Measurements from ENCODE around the gene ZNF580.

Gene ZNF580

GRCh38 chr19:55624109-55625003 lies 16.4 kb upstream of the ZNF580 start, which contains the start of gene ZNF784:
Gene ZNF784 (minus strand): TSS chr19:55624566. CDS start chr19:55624561, 5 bp downstream.
- DNase-seq (ENCODE audit: low read depth): peak; percentile 86

DNA sequence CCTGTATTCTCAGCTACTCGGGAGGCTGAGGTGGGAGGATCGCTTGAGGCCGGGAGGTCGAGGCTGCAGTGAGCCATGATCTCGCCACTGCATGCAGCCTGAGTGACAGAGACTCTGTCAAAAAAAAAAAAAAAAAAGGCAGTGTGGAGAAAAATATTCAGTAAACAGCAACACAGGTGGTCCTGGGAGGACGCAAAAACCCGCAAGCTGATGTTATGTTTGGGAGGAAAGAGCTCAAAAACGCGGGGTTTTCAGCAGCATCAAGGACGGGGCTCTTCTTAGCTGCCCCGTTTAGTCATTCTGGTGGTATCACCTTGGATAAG lies 15.8 kb upstream of the ZNF580 start:
- DNase-seq (ENCODE audit: low read depth): no peak

DNA sequence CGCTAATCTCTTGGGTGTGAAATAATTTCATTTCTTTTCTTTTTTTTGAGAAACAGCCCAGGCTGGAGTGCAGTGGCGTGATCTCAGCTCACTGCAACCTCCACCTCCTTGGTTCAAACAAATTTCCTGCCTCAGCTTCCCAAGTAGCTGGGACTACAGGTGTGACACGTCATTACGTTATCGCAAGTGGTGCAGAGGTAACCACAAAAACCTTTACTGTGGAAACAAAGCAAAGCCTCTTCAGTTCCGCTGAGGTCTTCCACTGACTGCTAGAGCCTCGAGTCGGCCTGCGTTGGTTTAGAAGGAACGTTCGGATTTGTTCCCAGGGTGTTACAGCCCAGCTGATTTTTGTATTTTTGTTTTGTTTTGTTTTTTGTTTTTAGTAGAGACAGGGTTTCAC lies 14.5 kb upstream of the ZNF580 start:
- DNase-seq (ENCODE audit: low read depth): no peak

DNA sequence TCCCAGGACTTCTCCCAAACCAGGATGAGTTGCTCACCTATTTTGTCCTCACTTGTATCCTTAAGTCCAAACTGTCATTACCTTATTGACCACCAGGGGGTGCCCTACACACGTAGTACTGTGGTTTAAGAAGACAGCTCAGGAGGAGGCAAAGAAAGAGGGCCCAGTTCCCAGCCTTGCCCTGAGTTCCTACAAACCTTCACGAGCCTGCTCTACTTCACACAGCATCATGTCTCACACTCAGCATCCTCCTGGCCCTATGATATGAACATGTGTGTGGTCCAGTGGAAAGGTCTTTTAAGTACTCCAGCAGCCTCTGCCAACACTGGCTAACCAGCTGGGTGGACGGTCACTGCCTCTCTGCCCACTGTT lies 8.4 kb upstream of the ZNF580 start:
- peak; percentile 50 for DNase-seq (ENCODE audit: low read depth)

DNA sequence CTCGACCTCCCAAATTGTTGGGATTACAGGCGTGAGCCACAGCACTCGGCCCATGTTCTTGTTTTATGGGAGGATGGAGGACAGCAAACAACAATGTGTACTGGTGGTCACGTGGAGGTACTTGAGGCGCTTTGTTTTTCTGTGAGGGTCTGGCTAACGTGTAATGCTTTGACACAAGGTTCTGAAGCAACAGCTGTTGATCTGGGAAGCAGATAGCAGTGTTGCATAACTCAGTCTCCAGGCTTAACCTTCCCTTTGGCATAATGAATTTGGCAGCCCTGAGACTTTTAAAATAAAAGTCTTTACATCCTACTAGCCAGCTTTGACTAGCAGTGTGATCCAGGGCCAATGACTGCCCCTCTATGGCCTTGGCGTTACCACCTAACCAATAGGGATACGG lies 6.9 kb upstream of the ZNF580 start:
- no peak for DNase-seq (ENCODE audit: low read depth)

DNA sequence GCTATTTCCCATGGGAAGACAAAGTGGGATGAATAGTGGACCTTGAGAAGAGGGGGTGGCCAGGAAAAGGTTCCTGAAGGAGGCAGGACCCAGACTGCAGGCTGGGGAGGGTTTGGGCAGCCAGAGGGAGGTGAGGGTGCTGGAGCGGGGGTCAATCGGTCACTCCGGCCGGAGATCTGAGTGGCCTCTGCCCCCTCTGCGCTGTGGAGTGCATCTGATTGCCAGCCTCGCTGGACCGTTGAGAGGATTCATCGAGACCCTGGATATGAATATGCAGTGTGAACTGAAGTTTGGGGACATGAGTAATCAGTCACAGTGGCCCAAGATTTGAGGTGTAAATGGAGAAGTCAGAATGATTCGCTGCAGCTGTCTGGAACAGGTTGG lies 5.5 kb upstream of the ZNF580 start:
- DNase-seq (ENCODE audit: low read depth): no peak

- no peak for DNase-seq (ENCODE audit: low read depth)
Observed at GRCh38 chr19:55635856-55636440, 4.9 kb upstream of the ZNF580 start.

- DNase-seq (ENCODE audit: low read depth): no peak
Observed at GRCh38 chr19:55636723-55637122, 4.1 kb upstream of the ZNF580 start.

- DNase-seq (ENCODE audit: low read depth): no peak
Observed at GRCh38 chr19:55637534-55637933, 3.3 kb upstream of the ZNF580 start.

- DNase-seq (ENCODE audit: low read depth): no peak
Observed at GRCh38 chr19:55638864-55639359, 1.9 kb upstream of the ZNF580 start.

DNA sequence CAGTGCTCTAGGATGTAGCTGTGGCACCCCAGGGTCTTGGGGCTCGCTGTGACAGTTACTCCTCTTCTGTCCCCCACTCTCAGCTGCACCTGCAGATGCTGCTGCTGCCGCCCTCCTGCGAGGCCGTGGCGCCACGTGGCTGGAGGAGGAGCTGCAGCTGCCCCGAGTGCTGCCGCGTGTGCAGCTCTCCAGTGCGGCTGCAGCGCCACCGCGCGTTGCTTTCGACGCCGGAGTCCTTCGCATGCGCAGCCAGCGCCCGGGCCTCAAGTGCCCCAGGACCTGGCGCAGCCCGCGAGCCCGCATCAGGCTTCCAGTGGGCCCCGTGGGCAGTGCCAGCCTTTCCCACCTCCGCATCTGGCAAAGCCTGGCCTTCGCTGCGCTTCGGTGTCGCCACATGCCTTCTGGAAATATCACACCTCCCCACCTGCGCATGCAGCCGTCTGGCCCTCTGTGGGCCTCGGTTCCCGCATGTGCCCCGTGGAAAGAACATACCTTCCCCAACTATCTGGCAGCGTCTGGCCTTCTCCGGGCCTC lies 692 bp upstream of the ZNF580 start:
- DNase-seq (ENCODE audit: low read depth): peak; percentile 52

DNA sequence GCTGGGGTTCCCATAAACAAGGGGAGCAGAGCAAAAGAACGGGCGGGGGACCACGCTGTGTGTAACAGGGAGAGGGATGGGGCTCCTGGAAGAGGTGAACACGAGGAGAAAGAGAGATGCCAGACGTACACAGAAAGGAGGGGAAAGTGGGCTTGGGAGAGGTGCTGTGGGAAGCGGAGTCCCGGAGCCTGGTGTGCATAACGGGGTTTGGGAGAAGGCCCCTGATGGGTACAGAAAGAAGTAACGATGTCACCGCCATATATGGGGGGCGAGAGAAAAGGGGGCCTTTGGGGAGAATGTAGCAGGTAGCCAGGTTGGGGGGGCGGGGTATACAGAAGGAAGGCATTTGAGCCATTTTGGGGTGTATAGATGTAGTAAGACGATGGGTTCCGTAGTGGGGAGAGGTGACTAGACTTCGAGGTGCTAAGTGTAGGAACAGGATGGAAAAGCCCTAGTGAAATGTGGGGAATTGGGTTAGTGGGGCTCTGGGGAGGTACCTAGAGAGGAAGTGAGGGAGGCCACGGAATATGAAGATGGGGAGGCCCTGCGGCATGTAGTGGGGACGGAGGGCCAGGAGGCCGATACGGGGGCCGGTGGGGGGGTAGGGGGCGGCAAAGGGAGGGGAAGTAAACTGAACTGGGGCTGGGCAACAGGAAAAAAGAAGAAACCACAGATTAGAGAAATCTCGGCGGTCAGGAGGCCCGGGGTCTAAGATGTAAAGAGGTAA lies 787 bp downstream of the ZNF580 start:
- DNase-seq (ENCODE audit: low read depth): no peak

DNA sequence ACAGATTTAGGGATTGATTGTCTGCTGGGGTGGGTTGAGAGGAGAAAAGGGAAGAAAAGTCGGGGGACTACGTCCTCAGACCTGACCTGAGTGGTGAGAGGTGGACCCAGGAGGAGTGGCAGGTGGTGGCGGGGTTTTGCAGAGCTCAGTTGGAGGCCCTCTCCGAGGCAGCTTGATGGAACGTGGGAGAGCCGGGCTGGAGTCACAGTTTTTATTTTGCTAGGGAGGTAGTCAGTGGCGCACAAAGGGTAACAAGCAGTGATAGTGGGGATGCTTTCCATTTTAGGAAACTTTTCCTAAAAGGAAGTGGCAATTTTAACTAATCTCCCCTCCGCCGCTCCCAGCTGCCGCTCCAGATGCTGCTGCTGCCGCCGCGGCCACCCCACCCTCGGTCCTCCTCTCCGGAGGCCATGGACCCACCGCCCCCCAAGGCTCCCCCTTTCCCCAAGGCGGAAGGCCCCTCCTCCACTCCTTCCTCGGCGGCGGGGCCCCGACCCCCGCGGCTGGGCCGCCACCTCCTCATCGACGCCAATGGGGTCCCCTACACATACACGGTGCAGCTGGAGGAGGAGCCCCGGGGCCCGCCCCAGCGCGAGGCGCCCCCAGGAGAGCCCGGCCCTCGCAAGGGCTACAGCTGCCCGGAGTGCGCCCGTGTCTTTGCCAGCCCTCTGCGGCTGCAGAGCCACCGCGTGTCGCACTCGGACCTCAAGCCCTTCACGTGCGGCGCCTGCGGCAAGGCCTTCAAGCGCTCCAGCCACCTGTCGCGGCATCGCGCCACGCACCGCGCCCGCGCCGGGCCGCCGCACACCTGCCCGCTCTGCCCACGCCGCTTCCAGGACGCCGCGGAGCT lies 1.6 kb downstream of the ZNF580 start:
- DNase-seq (ENCODE audit: low read depth): no peak

DNA sequence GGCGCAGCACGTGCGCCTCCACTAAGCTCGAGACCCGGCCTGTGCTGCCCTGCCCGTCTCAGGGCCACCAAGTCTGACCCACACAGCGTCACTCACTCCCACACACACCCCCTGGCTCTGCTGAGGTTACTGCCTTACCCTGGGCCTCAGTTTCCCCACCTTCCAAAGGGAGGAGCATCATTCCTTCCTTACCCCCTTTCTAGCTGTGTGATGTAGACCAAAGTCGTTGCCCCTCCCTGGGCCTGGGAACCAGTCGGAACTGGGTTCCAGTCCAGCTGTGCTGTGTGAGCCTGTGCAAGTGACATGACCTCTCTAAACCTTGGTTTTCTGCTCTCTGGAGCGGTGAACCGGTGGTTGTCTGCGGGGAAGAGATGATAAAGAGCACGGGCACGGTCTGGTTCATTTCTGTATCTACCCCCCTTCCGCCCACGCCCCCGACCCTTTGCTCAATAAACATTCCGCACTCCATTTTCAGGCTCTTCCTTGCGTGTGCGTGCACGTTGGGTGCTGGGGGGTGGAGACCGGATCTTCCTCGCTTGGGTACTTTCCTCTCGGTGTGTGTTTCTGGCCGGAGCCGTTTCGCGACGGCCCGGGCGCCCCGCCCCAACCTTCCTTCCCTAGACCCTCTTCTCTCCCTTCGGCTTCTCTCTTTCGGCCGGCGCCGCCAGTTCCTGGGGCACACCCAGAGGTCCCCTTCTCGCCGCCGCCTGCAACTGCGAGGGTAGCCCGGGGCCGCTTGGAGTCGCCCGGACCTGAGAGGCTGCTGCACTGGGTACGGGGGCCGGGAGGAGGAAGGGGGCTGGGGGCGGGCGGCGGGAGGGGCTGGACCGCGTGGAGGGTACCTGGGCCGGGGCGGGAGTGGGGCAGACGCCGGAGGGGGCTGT lies 2.4 kb downstream of the ZNF580 start, which contains the start of gene ZNF581:
Gene ZNF581 (plus strand): TSS at position 647 of the 884 bp plus-strand sequence. CDS start 923 bp downstream, outside the sequence.
- peak; percentile 70 for DNase-seq (ENCODE audit: low read depth)

DNA sequence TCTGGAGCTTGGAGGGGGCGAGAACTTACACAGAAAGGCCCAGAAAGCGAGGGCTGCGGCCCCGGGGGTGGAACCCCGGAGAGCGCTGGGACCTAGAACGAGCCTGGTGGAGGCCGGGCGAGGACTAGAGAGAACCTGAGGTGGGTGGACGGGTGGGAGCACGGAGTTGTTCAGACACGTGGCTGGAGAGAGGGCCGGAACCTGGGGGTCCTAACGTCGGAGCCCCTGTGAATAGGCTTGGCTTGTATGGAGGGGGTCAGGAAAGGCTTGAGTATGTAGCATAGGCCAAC lies 3.0 kb downstream of the ZNF580 start:
- DNase-seq (ENCODE audit: low read depth): no peak

- no peak for DNase-seq (ENCODE audit: low read depth)
Observed at GRCh38 chr19:55644191-55644833, 3.5 kb downstream of the ZNF580 start.

DNA sequence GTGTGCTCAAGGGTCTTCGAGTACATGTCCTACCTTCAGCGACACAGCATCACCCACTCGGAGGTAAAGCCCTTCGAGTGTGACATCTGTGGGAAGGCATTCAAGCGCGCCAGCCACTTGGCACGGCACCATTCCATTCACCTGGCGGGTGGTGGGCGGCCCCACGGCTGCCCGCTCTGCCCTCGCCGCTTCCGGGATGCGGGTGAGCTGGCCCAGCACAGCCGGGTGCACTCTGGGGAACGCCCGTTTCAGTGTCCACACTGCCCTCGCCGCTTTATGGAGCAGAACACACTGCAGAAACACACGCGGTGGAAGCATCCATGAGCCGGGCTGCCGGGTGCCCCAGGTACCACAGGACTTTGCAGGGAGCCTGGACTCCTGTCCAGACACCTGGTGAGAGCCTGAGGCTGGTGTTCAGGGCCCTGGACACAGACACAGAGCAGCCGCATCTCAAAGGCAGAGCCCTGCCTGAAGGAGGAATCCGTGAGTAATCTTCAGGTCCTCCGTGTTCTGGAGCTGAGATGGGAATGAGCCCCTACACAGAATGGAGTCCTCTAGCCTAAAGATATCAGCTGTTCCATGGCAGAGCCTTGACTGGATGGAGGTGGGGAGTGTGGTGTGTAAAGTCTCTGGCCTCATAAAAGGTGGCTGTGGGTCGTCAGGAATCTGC lies 4.2 kb downstream of the ZNF580 start:
- DNase-seq (ENCODE audit: low read depth): no peak

- no peak for DNase-seq (ENCODE audit: low read depth)
Observed at GRCh38 chr19:55645512-55645881, 4.7 kb downstream of the ZNF580 start.

DNA sequence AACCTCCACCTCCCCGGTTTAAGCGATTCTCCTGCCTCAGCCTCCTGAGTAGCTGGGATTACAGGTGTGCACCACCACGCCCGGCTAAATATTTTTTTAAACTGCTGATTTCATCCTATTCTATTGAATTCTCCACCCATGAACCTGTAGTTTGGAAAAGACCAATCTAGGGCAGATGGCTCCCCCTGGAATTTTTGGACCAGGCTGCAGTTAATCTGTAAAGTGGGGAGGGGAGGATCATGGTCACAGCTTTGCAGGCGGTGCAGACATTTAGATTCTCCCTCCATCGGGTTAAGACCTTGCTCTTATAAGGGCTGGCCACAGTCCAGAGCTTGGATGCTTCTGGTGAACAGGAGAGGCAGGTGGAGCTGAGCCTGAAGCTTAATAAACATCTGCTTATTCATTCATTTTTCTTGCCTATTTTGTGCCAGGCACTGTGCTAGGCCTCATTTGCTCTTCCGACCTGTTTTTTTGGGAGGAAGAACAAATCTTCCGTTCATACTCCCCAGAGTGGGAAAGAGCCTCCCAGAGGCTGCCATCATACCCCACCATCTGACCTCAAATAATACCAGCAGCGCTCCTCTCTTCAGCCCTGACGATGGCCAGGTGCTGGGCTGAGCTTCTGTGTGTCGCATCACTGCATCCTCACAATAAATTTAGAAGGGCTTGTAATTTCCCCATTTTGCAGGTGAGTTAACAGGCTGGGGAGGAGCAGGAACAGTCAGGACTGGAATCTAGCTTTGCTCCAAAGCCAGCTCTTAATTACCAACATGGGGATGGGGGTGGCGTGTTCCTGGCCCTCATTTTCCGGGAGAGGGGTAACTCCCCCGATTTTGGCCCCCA lies 6.3 kb downstream of the ZNF580 start:
- DNase-seq (ENCODE audit: low read depth): no peak
